NCI-H2029 (cell line): Measurements from ENCODE around the gene SLC39A9.

Experiments used
- DNase-seq: peaks from one replicate; lab custom pipeline; 2025; lab: John Stamatoyannopoulos, UW

Gene SLC39A9

DNA sequence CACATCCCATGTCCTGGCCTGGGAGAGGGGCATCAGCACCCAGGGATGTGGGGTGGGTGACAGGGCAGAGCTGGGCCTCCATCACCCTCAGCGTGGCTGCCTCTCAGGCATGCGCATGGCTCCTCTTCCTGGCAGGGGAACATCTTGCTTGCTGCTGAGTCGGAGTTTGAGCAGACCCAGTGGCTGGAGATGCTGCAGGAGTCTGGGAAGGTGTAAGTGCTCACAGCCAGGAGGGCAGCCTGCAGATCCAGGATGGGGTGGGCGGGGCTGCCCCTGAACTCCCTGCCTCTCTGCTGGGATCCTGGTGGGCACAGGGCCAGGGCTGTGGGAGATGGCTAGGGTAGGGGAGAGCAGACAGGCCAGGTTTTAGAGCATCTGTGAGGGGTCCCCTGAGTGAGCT lies 102.2 kb downstream of the SLC39A9 start:
- no peak for DNase-seq

DNA sequence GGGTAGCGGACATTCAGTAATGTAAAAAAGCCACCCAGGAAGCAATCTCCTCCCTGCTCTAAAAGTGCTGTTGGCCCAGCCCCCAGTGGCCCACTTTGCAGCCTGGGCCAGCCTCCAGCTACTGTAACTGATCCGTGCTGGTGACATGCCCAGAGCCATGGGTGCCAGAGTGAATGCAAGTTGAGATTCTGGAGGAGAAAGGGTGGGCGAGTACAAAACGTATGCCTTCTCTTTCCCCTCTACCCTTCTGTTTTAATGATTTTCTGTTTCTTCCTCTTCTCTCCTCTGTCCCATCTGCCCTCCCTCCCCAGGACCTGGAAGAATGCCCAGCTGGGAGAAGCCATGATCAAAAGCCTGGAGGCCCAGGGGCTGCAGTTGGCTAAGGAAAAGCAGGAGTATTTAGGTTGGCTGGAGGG lies 102.9 kb downstream of the SLC39A9 start:
- DNase-seq, result peak; percentile 12

DNA sequence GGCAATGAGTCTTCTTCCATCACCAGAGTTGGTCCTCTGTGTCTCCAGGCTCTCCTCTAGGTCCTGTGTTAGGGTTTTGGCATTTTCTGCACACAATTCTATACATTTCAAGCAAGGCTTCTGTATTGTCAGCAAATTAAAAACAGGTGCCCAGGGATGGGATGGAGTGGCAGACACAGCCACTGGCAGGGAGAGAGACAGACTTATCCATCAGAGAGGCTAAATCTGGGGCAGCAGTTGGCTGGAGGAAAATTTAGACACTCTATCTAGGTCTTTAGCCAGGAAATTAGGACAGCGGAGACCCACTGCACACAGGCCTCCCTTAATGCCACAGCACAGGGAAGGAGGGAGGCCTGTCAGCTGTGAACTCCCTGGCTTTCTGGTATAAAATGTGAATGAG lies 106.3 kb downstream of the SLC39A9 start:
- DNase-seq, result no peak

DNA sequence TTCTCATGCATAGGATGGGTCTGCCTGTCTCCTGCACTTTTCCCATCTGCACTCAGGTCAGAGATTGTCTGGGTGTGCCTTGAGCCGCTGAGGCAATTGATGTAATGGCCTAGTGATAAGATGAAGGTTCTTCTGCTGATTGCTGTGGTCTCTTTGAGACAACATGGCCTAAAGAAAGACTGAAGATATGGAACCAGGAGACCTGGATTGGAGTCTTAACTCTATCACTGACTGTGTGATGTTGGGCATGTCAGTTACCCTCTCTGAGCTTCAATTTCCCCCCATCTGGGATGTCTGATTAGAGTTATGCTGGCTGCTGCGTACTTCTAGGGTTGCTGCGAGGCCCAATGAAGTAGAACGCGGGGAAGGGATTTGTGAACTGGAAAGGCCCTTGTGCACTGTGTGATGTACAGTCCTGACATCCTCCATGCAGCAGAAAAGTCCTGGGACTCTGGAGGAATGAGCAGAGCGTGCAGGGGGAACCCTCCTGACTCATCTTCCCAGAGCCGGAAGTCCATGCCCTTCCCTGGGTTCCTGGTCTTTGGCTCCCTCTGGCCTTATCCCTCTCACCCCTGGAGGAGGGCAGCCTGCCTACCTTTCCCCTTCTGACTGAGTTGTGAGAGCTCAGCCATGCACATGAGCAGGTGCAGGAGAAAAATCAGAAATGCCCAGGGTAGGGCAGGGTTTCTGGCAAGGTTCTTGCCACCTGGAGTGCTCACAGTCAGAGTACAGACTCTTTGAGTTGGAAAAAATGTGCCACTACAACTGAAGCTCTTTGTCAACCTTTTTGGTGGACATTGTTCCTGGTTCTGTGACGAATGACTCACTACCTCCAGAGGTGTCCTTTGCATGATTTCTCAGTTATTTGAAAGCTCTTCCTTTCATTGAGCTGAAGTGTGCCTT lies 107.1 kb downstream of the SLC39A9 start:
- no peak for DNase-seq

DNA sequence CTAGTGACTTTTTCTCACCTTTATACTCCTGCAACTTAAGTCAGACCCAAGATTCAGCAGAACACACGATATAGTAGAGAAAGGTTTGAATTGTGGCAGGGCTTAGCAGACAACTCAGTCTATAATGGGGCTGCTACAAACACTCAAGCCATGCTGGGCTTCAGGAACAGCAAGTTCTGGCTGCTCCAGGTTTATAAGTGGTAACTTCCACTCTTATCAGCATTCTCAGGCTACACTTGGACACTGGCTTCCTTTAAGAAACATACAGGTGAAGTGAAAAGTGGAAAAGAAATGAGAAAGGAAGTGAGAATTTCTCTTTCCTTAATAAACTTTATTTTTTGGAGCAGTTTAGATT lies 107.7 kb downstream of the SLC39A9 start:
- DNase-seq, result no peak
